Activated CD8-positive, alpha-beta memory T cell treated with anti-CD3 and anti-CD28 coated beads, Interleukin-2, amount 10 ng/mL, durations not matched to agents 7 days and 5 days (primary cell): ENCODE results near the gene IGFBPL1. TPM values are rescaled to one million over a fixed set of nuclear protein-coding genes. Genes with fewer than 3 reads are reported as not detected.

Experiments
- ATAC-seq: fragments of 150-1000 bp; cut with Tn5 transposase; one replicate; pipeline ENCODE4 v1.10.0; 2021; ENCODE audit warnings: moderate library complexity
- CTCF ChIA-PET: fragments of 350-600 bp; sonication (Branson Sonifier 250); formaldehyde crosslinking; loops from one replicate; lab custom pipeline; 2021; ENCODE audit warnings: antibody characterized with exemption; lab: Charles Lee
- DNase-seq: peaks from one replicate; pipeline ENCODE4 v3.0.0-alpha.2; 2020
- H3K27ac Mint-ChIP-seq: one replicate; pipeline ENCODE4 v1.8.0; 2021; ENCODE audit warnings: mild to moderate bottlenecking, mixed read lengths
- H3K27me3 Mint-ChIP-seq: one replicate; pipeline ENCODE4 v1.8.0; 2021; ENCODE audit warnings: mixed read lengths
- H3K36me3 Mint-ChIP-seq: one replicate; pipeline ENCODE4 v1.8.0; 2021; ENCODE audit warnings: mild to moderate bottlenecking, mixed read lengths
- H3K4me1 Mint-ChIP-seq: one replicate; pipeline ENCODE4 v1.8.0; 2021; ENCODE audit warnings: mixed read lengths
- H3K4me3 Mint-ChIP-seq: one replicate; pipeline ENCODE4 v1.8.0; 2021; ENCODE audit warnings: mild to moderate bottlenecking, moderate library complexity, mixed read lengths
- H3K9me3 Mint-ChIP-seq: one replicate; pipeline ENCODE4 v1.8.0; 2022; ENCODE audit warnings: low read depth, mixed read lengths
- total RNA-seq, 2 experiments: library from RNA; stranded (reverse); gene quantifications; one replicate each; pipeline ENCODE4 v1.2.3, GENCODE V29; 2021

IGFBPL1 gene
- total RNA-seq, 2 experiments from 2014 or later = not detected

- ATAC-seq (no peak), DNase-seq (no peak)
- no peaks in the 10 kb centered on the region for H3K9me3 Mint-ChIP-seq
- H3K27me3 Mint-ChIP-seq = peaks cover 8% of the 10 kb centered on the region
- no peaks in the 10 kb centered on the region for H3K4me1 Mint-ChIP-seq
- H3K27ac Mint-ChIP-seq = no peak overlapping the region
- H3K4me3 Mint-ChIP-seq = no peak overlapping the region
- CTCF ChIA-PET = no interaction called here
- no peaks in the 10 kb centered on the region for H3K36me3 Mint-ChIP-seq
Measured at GRCh38 chr9:38373679-38374078, 50.6 kb downstream of the IGFBPL1 start.

GRCh38 chr9:38372762-38373619 lies 51.3 kb downstream of the IGFBPL1 start:
- Mint-ChIP-seq H3K4me3 (no peak overlapping the region), H3K4me1 (no peaks in the 10 kb centered on the region), H3K9me3 (no peaks in the 10 kb centered on the region), H3K27me3 (peaks cover 8% of the 10 kb centered on the region), H3K36me3 (no peaks in the 10 kb centered on the region), H3K27ac (no peak overlapping the region)
- DNase-seq (no peak), ATAC-seq (no peak)
- CTCF ChIA-PET = no interaction called here

DNA sequence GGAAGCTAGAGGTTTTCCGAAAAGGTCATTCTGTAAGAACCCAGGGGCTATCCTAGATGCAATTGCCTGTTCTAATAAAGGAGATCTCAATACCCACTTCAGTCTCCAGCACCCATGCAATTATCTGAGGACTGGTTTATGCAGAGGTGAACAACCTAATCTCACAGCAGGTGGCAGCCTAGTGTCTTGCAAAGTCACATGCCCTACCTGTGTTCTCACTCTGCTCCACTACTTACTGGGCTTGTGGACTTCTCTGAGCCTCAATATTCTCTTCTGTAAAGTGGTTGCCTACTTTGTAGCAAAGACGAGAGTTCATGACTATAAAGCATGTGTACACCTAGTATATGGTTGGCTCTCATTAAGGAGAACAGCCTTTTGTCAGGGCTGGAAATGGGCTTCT lies 52.8 kb downstream of the IGFBPL1 start:
- Mint-ChIP-seq H3K9me3 (no peaks in the 10 kb centered on the region), H3K27ac (no peak overlapping the region), H3K4me1 (no peaks in the 10 kb centered on the region), H3K4me3 (no peak overlapping the region), H3K27me3 (peaks cover 8% of the 10 kb centered on the region), H3K36me3 (no peaks in the 10 kb centered on the region)
- no peak for DNase-seq
- ATAC-seq = no peak
- CTCF ChIA-PET = no interaction called here

- CTCF ChIA-PET = no interaction called here
- ATAC-seq (no peak), DNase-seq (no peak)
- Mint-ChIP-seq H3K36me3 (no peaks in the 10 kb centered on the region), H3K4me3 (no peak overlapping the region), H3K27me3 (peaks cover 6% of the 10 kb centered on the region), H3K27ac (no peak overlapping the region), H3K4me1 (no peaks in the 10 kb centered on the region), H3K9me3 (no peaks in the 10 kb centered on the region)
Measured at GRCh38 chr9:38370176-38370575, 54.1 kb downstream of the IGFBPL1 start.

- DNase-seq (no peak), ATAC-seq (no peak)
- H3K36me3 Mint-ChIP-seq = no peaks in the 10 kb centered on the region
- no peak overlapping the region for H3K4me3 Mint-ChIP-seq
- H3K4me1 Mint-ChIP-seq = no peaks in the 10 kb centered on the region
- H3K27me3 Mint-ChIP-seq = peaks cover 4% of the 10 kb centered on the region
- CTCF ChIA-PET = no interaction called here
- H3K27ac Mint-ChIP-seq = no peak overlapping the region
- no peaks in the 10 kb centered on the region for H3K9me3 Mint-ChIP-seq
Measured at GRCh38 chr9:38368731-38369130, 55.5 kb downstream of the IGFBPL1 start.

DNA sequence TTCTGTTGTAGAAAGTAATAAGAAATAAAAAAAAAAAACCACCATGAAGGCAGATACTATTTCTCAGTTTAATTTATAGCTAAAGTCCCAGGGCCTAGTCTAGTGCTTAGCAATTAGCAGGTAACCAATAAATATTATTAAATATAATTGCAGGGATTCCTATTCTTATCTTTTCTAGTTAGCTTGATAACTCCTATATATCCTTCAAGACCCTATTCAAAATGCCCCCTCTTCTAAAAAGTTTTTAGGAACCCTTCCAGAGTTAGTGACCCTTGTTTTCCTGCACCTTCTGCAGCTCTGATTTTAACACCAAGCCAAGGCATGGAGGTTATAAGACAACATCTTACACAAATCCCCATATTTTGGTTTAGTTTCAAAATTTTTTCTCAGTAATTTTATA lies 56.4 kb downstream of the IGFBPL1 start:
- Mint-ChIP-seq H3K36me3 (no peaks in the 10 kb centered on the region), H3K9me3 (no peaks in the 10 kb centered on the region), H3K27me3 (peaks cover 2% of the 10 kb centered on the region), H3K4me3 (no peak overlapping the region), H3K4me1 (no peaks in the 10 kb centered on the region), H3K27ac (no peak overlapping the region)
- DNase-seq = no peak
- CTCF ChIA-PET = no interaction called here
- ATAC-seq = no peak

GRCh38 chr9:38363589-38363925 lies 60.7 kb downstream of the IGFBPL1 start:
- Mint-ChIP-seq H3K27ac (no peak overlapping the region), H3K9me3 (no peaks in the 10 kb centered on the region), H3K4me1 (no peaks in the 10 kb centered on the region), H3K4me3 (no peak overlapping the region), H3K36me3 (no peaks in the 10 kb centered on the region), H3K27me3 (no peaks in the 10 kb centered on the region)
- no peak for ATAC-seq
- CTCF ChIA-PET = interaction anchor here (1.3 to 1.4 kb wide), 2 partner anchors 120 to 450 kb away, joined by 3 to 5 read pairs; no protein-coding TSS in a partner anchor
- DNase-seq = no peak

- H3K27ac Mint-ChIP-seq = no peak overlapping the region
- DNase-seq = no peak
- no peaks in the 10 kb centered on the region for H3K36me3 Mint-ChIP-seq
Measured at GRCh38 chr9:38362852-38363588, 61.2 kb downstream of the IGFBPL1 start.

DNA sequence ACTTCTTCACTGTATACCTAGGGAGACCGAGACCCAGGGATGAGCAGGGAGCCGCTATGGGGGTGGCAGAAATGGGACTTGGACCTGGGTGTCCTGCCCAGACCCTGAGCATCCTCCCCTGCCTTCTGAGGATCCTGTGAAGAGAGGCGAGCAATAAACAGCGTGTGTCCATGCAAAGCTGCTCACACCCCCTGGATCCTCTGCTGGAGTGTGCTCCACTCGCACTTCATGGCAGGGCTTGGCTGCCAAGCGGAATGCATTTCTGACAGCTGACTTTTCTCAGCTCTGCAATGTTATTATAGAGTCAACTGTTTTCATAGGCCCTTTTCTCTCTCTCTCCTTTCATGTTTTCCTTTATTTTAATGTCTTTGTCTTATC lies 62.8 kb downstream of the IGFBPL1 start:
- Mint-ChIP-seq H3K9me3 (no peaks in the 10 kb centered on the region), H3K36me3 (no peaks in the 10 kb centered on the region), H3K27ac (no peak overlapping the region), H3K4me1 (no peaks in the 10 kb centered on the region), H3K27me3 (no peaks in the 10 kb centered on the region), H3K4me3 (no peak overlapping the region)
- DNase-seq = no peak
- no peak for ATAC-seq
- CTCF ChIA-PET = interaction anchor here (2.1 kb wide), 1 partner anchor 448 kb away, joined by 5 read pairs; no protein-coding TSS in a partner anchor

More at GRCh38 chr9:38362852-38363588, 61.2 kb downstream of the IGFBPL1 start:
- Mint-ChIP-seq H3K4me1 (no peaks in the 10 kb centered on the region), H3K9me3 (no peaks in the 10 kb centered on the region), H3K4me3 (peak overlapping the region; percentile 20), H3K27me3 (no peaks in the 10 kb centered on the region)
- CTCF ChIA-PET = interaction anchor here (1.3 to 2.1 kb wide), 3 partner anchors 119 to 449 kb away, joined by 3 to 5 read pairs (median 5); no protein-coding TSS in a partner anchor
- ATAC-seq = peak; percentile 65

DNA sequence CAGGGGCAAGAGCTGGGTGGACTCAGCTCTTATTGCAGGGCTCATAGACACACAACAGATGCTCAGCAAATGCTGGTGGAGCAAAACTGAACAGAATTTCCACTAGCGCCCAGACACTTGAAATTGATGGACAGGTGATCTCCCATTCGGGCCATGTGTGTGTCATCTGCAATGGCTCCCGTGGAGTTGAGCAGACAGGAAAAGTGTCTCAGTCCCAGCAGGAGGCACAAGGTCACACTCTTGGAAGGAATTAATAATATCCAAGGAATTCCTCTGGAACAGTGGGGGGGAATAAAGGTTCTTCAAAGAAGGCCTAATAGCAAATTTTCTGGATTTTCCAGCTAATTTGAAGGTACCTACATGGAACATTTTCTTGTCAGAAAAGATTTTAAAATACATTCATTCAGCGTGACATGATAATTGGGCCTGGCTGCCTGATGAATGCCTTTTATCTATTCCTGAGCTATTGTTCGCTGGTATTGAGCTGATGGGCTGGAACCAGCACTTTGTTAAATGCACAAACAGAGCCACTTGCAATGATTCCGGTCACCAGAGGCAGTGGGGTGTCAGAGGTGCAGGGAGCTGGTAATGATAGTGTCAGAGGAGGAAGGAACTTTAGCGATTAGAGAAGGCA lies 63.3 kb downstream of the IGFBPL1 start:
- ATAC-seq = no peak
- H3K4me1 Mint-ChIP-seq = no peaks in the 10 kb centered on the region
- H3K4me3 Mint-ChIP-seq = no peak overlapping the region
- H3K27me3 Mint-ChIP-seq = no peaks in the 10 kb centered on the region
- no peaks in the 10 kb centered on the region for H3K36me3 Mint-ChIP-seq
- CTCF ChIA-PET = interaction anchor here (2.1 kb wide), 1 partner anchor 447 kb away, joined by 5 read pairs; no protein-coding TSS in a partner anchor
- no peak for DNase-seq
- H3K27ac Mint-ChIP-seq = no peak overlapping the region
- no peaks in the 10 kb centered on the region for H3K9me3 Mint-ChIP-seq

- H3K27me3 Mint-ChIP-seq = no peaks in the 10 kb centered on the region
- CTCF ChIA-PET = no interaction called here
- DNase-seq (no peak), ATAC-seq (no peak)
- H3K9me3 Mint-ChIP-seq = no peaks in the 10 kb centered on the region
- H3K27ac Mint-ChIP-seq = no peak overlapping the region
- H3K4me1 Mint-ChIP-seq = no peaks in the 10 kb centered on the region
- no peak overlapping the region for H3K4me3 Mint-ChIP-seq
- no peaks in the 10 kb centered on the region for H3K36me3 Mint-ChIP-seq
Measured at GRCh38 chr9:38359689-38360385, 64.4 kb downstream of the IGFBPL1 start.

DNA sequence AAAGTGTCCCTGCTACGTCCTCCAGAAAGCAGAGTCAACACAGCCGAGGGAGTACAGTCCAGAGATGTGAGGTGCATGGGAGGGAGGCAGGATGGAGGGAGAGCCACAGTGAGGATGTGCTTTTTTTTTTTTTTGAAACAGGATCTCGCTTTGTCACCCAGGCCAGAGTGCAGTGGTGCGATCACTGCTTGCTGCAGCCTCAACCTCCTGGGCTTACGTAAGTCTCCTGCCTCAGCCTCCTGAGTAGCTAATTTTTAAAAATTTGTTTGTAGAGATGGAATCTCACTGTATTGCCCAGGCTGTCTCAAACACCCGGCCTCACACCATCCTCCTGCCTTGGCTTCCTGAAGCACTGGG lies 65.0 kb downstream of the IGFBPL1 start:
- Mint-ChIP-seq H3K4me3 (no peak overlapping the region), H3K27me3 (no peaks in the 10 kb centered on the region), H3K4me1 (no peaks in the 10 kb centered on the region), H3K27ac (no peak overlapping the region), H3K9me3 (no peaks in the 10 kb centered on the region), H3K36me3 (no peaks in the 10 kb centered on the region)
- DNase-seq = no peak
- CTCF ChIA-PET = no interaction called here
- no peak for ATAC-seq
